PFSK-1 (cell line): ENCODE data around the gene ISYNA1.

Experiments used
- FOXP2 ChIP-seq: optimal IDR thresholded peaks from 2 replicates; pipeline ENCODE3; 2011; ENCODE audit warnings: borderline replicate concordance, control low read depth, inconsistent platforms; ENCODE audit not compliant: insufficient read depth; ENCODE audit errors: extremely low read length, extremely low read depth
- POLR2AphosphoS5 ChIP-seq: IDR thresholded peaks from 2 replicates; pipeline ENCODE4 v1.6.1; 2012; ENCODE audit warnings: low read depth, mild to moderate bottlenecking, control low read depth, low read length, moderate library complexity
- REST ChIP-seq, 2 experiments: IDR thresholded peaks; 2 replicates each; pipeline versions ENCODE4 v1.6.1 to v1.8.0; 2011 to 2012; ENCODE audit warnings: low read depth in 2 of 2, low read length in 2 of 2, control low read depth in 1 of 2, inconsistent platforms in 1 of 2, mild to moderate bottlenecking in 1 of 2, moderate library complexity in 1 of 2; ENCODE audit not compliant: insufficient read depth in 1 of 2
- SIN3A ChIP-seq: IDR thresholded peaks from 2 replicates; pipeline ENCODE4 v1.6.1; 2012; ENCODE audit warnings: mild to moderate bottlenecking, low read length, moderate library complexity, borderline replicate concordance; ENCODE audit not compliant: insufficient read depth
- TAF1 ChIP-seq: IDR thresholded peaks from 2 replicates; pipeline ENCODE4 v1.6.1; 2012; ENCODE audit warnings: low read length, control low read depth, borderline replicate concordance; ENCODE audit not compliant: insufficient read depth

Gene ISYNA1

GRCh38 chr19:18457483-18458331 is 19.8 kb upstream of the ISYNA1 start:
- TF ChIP-seq TAF1: no peak
- TF ChIP-seq POLR2AphosphoS5: no peak
- TF ChIP-seq REST (IDR thresholded peaks at IDR 0.05; ENCODE audit: insufficient read depth in 1 of 2, low read depth in 2 of 2, low read length in 2 of 2): no peak
- TF ChIP-seq FOXP2: no peak
- TF ChIP-seq SIN3A: no peak

GRCh38 chr19:18456974-18457373 is 19.0 kb upstream of the ISYNA1 start:
- TF ChIP-seq FOXP2 (no peak), REST (IDR thresholded peaks at IDR 0.05; ENCODE audit: insufficient read depth in 1 of 2, low read depth in 2 of 2, low read length in 2 of 2) (no peak), TAF1 (no peak), SIN3A (no peak), POLR2AphosphoS5 (no peak)

GRCh38 chr19:18456279-18456678 is 18.3 kb upstream of the ISYNA1 start:
- no peak for TF ChIP-seq REST (IDR thresholded peaks at IDR 0.05; ENCODE audit: insufficient read depth in 1 of 2, low read depth in 2 of 2, low read length in 2 of 2)

- TF ChIP-seq TAF1: no peak
- TF ChIP-seq POLR2AphosphoS5: no peak
- no peak for TF ChIP-seq REST (IDR thresholded peaks at IDR 0.05; ENCODE audit: insufficient read depth in 1 of 2, low read depth in 2 of 2, low read length in 2 of 2)
- no peak for TF ChIP-seq FOXP2
- TF ChIP-seq SIN3A: no peak
These were observed 15.5 kb upstream of the ISYNA1 start for GRCh38 chr19:18453269-18454024.

GRCh38 chr19:18452386-18452785 is 14.5 kb upstream of the ISYNA1 start:
- TF ChIP-seq FOXP2: no peak
- no peak for TF ChIP-seq TAF1
